OCI-LY7 (cell line): ENCODE measurements around the gene ZDHHC14. TPM values are rescaled to one million over a fixed set of nuclear protein-coding genes. Genes with fewer than 3 reads are reported as not detected.

ENCODE experiments used
- BruUV-seq: library from RNA; stranded (reverse); fragments of 400-500 nt; replicated peaks from 2 replicates; lab custom pipeline; 2021; lab: Mats Ljungman, UMichigan
- CTCF ChIA-PET: fragments of 300-600 bp; sonication (Branson Sonifier 250); formaldehyde crosslinking; loops from one replicate; lab custom pipeline; 2022; ENCODE audit warnings: antibody characterized with exemption; ENCODE audit not compliant: unreplicated experiment; lab: Charles Lee
- POLR2A ChIA-PET: fragments of 300-600 bp; sonication (Branson Sonifier 250); formaldehyde crosslinking; loops from one replicate; lab custom pipeline; 2022; ENCODE audit warnings: antibody characterized with exemption; lab: Charles Lee
- DNase-seq: peaks from one replicate; pipeline ENCODE4 v3.0.0-alpha.2; 2015; ENCODE audit warnings: low spot score
- H2AFZ ChIP-seq: fragments of 200-600 bp; sonication (generic), shearing (Covaris generic); 2 replicates; pipeline ENCODE4 v1.6.1; 2014; ENCODE audit warnings: mild to moderate bottlenecking, antibody characterized with exemption, low read length, moderate library complexity
- H3K27ac ChIP-seq: fragments of 200-600 bp; sonication (generic); 2 replicates; pipeline ENCODE4 v1.5.1; 2014; ENCODE audit warnings: mixed run types, low read depth, mild to moderate bottlenecking, moderate library complexity, low read length, inconsistent platforms; ENCODE audit not compliant: poor library complexity, severe bottlenecking
- H3K36me3 ChIP-seq: fragments of 200-600 bp; sonication (generic); 2 replicates; pipeline ENCODE4 v1.6.1; 2014; ENCODE audit warnings: mild to moderate bottlenecking, antibody characterized with exemption, low read length, moderate library complexity, mixed read lengths; ENCODE audit not compliant: insufficient read depth
- H3K4me1 ChIP-seq: fragments of 200-600 bp; sonication (generic); 2 replicates; pipeline ENCODE4 v1.5.1; 2014; ENCODE audit warnings: mild to moderate bottlenecking, low read length; ENCODE audit not compliant: insufficient read depth, poor library complexity, severe bottlenecking
- H3K4me2 ChIP-seq: fragments of 200-600 bp; sonication (generic); 2 replicates; pipeline ENCODE4 v1.6.1; 2014; ENCODE audit warnings: mild to moderate bottlenecking, low read length
- H3K4me3 ChIP-seq: fragments of 200-600 bp; sonication (generic); 2 replicates; pipeline ENCODE4 v1.5.1; 2014; ENCODE audit warnings: mild to moderate bottlenecking, low read depth, low read length; ENCODE audit not compliant: poor library complexity, severe bottlenecking
- H3K79me2 ChIP-seq: fragments of 200-600 bp; sonication (generic); 2 replicates; pipeline ENCODE4 v1.6.1; 2016; ENCODE audit warnings: low read depth, mild to moderate bottlenecking, low read length, moderate library complexity, mixed read lengths; ENCODE audit not compliant: insufficient read depth
- H3K9me2 ChIP-seq: fragments of 200-600 bp; sonication (generic); 2 replicates; pipeline ENCODE4 v1.6.1; 2016; ENCODE audit warnings: mild to moderate bottlenecking, low read length, mixed read lengths; ENCODE audit not compliant: insufficient read depth
- H3K9me3 ChIP-seq: fragments of 200-600 bp; sonication (generic); 2 replicates; pipeline ENCODE4 v1.6.1; 2014; ENCODE audit warnings: mild to moderate bottlenecking, mixed run types, low read length, mixed read lengths
- H4K20me1 ChIP-seq: fragments of 200-600 bp; sonication (generic); 2 replicates; pipeline ENCODE4 v1.6.1; 2014; ENCODE audit warnings: mild to moderate bottlenecking, antibody characterized with exemption, low read length, moderate library complexity, mixed read lengths; ENCODE audit not compliant: insufficient read depth
- EZH2phosphoT487 ChIP-seq: fragments of 200-600 bp; sonication (generic); IDR thresholded peaks from 2 replicates; pipeline ENCODE4 v1.6.1; 2018; ENCODE audit warnings: low read depth, borderline replicate concordance, mild to moderate bottlenecking, mixed run types, antibody characterized with exemption, low read length, moderate library complexity, mixed read lengths
- intact Hi-C: fragments of 100-400 bp; cut with micrococcal nuclease; formaldehyde crosslinking; loops from one replicate; pipeline ENCODE4 v1.10.0; 2022; ENCODE audit not compliant: unreplicated experiment
- total RNA-seq, 2 experiments: library from RNA; depleted of rRNA in 1 of 2; stranded (reverse); fragments of >200 nt in 1 of 2; shearing (Covaris generic) in 1 of 2; gene quantifications; 2 replicates each; pipeline ENCODE4 v1.2.3, GENCODE V29; 2014 to 2022
- TF ChIP-seq, protein P1 (sequence below): fragments of 200-600 bp; sonication (generic); conservative IDR thresholded peaks from 2 replicates; pipeline ENCODE4 v1.5.1; 2014; ENCODE audit warnings: mild to moderate bottlenecking, antibody characterized with exemption, low read length, moderate library complexity, mixed read lengths

Gene ZDHHC14
- total RNA-seq, 2 experiments from 2014 or later = 0.69 to 3.0 TPM

DNA sequence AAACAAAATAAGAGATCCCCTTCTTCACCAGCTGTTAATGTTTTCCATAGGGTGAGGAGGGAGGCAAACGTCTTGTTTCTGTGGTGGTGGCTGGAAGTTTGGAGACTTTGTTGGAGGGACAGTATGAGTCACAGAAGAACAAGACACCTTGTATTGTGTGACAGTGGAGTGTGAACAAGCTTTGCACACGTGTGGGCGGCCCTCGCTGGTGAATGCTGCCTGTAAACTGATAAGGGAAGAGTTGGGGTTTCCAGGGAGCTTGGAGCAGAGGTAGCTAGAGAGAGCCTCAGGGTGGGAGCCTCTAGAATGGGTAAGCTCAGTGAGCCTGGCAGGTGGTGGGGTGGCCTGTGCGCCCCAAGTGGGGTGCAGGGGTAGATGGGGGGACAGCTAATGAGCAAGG, 78.3 kb downstream of the ZDHHC14 start:
- Histone ChIP-seq H3K4me2 (no peak overlapping the region), H4K20me1 (no peaks in the 10 kb centered on the region), H3K9me3 (no peaks in the 10 kb centered on the region), H3K36me3 (no peaks in the 10 kb centered on the region), H3K79me2 (no peaks in the 10 kb centered on the region), H3K27ac (no peak overlapping the region), H3K4me3 (no peak overlapping the region), H3K9me2 (no peaks in the 10 kb centered on the region), H2AFZ (no peak overlapping the region), H3K4me1 (no peaks in the 10 kb centered on the region)
- intact Hi-C loops = no loop called here
- no peak for TF ChIP-seq EZH2phosphoT487
- TF ChIP-seq, protein P1, sequence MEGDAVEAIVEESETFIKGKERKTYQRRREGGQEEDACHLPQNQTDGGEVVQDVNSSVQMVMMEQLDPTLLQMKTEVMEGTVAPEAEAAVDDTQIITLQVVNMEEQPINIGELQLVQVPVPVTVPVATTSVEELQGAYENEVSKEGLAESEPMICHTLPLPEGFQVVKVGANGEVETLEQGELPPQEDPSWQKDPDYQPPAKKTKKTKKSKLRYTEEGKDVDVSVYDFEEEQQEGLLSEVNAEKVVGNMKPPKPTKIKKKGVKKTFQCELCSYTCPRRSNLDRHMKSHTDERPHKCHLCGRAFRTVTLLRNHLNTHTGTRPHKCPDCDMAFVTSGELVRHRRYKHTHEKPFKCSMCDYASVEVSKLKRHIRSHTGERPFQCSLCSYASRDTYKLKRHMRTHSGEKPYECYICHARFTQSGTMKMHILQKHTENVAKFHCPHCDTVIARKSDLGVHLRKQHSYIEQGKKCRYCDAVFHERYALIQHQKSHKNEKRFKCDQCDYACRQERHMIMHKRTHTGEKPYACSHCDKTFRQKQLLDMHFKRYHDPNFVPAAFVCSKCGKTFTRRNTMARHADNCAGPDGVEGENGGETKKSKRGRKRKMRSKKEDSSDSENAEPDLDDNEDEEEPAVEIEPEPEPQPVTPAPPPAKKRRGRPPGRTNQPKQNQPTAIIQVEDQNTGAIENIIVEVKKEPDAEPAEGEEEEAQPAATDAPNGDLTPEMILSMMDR = no peak
- POLR2A ChIA-PET = interaction anchor here (0.6 kb wide), 1 partner anchor 246 kb away, joined by 6 read pairs; no protein-coding TSS in a partner anchor
- DNase-seq = no peak
- CTCF ChIA-PET = no interaction called here
- BruUV-seq = no TSS peak

DNA sequence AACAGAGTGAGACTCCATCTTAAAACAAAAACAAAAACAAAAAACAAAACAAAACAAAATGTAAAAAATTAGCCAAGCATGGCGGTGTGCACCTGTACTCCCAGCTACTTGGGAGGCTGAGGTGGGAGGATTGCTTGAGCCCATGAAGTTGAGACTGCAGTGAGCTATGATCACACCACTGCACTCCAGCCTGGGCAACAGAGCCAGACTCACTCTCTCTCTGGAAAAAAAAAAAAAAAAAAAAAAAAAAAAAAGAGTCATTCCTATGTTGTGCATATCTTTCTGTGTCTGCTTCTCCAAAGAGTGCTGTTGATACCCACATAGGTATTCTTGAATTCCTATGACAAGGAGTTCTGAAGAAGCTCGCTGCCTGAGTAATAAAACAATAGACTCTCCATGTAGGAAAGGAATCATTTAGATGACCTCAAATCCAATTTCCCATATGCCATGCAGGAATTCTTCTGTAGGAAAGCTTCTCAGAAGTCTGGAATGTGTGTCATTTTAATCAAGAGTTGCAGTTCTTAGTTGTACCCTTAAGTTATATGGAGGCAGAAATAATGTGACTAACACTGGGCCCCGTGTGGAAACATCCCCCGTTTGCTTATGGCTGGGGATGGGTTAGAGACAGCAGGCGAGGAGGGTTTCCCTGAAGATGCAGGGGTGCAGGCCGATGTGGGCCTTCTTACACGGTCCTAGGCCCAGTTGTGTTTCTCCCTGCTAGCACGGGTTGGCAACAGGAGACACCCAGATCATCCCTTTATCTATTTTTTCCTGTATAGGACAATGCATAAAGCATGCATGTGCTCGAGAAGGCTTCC, 79.4 kb downstream of the ZDHHC14 start:
- Histone ChIP-seq H3K4me1 (no peaks in the 10 kb centered on the region), H3K9me3 (no peaks in the 10 kb centered on the region), H3K4me2 (no peak overlapping the region), H3K36me3 (no peaks in the 10 kb centered on the region), H2AFZ (no peak overlapping the region), H4K20me1 (no peaks in the 10 kb centered on the region), H3K27ac (no peak overlapping the region), H3K79me2 (no peaks in the 10 kb centered on the region), H3K4me3 (no peak overlapping the region), H3K9me2 (no peaks in the 10 kb centered on the region)
- intact Hi-C loops = no loop called here
- CTCF ChIA-PET = no interaction called here
- BruUV-seq = no TSS peak
- no peak for DNase-seq
- POLR2A ChIA-PET = interaction anchor here (1.0 kb wide), 1 partner anchor 60 kb away, joined by 3 read pairs; no protein-coding TSS in a partner anchor
- TF ChIP-seq, protein P1 = no peak
- TF ChIP-seq EZH2phosphoT487 = no peak
